HepG2 (cell line): ENCODE measurements around the gene SEBOX. TPM values are rescaled to one million over a fixed set of nuclear protein-coding genes. Genes with fewer than 3 reads are reported as not detected.
A peak's percentile ranks its signal among the peaks of the same experiment; 100 is the strongest.

Experiments used
- BORCS8-MEF2B ChIP-seq: sonication (generic); formaldehyde crosslinking; IDR thresholded peaks from 2 replicates; pipeline ENCODE4 v1.8.0; 2022; ENCODE audit warnings: mild to moderate bottlenecking, missing genetic modification reagents
- CREBL2 ChIP-seq: sonication (generic); formaldehyde crosslinking; IDR thresholded peaks from 2 replicates; pipeline ENCODE4 v1.8.1; 2023; ENCODE audit warnings: missing genetic modification reagents, mild to moderate bottlenecking, borderline replicate concordance
- MLXIP ChIP-seq: sonication (generic); formaldehyde crosslinking; IDR thresholded peaks from 2 replicates; pipeline ENCODE4 v1.9.0; 2021; ENCODE audit warnings: missing genetic modification reagents, borderline replicate concordance
- MXI1 ChIP-seq: IDR thresholded peaks from 3 replicates; pipeline ENCODE4 v1.6.1; 2012; ENCODE audit warnings: low read depth, low read length, inconsistent platforms, borderline replicate concordance
- NFATC3 ChIP-seq: sonication (generic); formaldehyde crosslinking; IDR thresholded peaks from 2 replicates; pipeline ENCODE4 v1.5.1; 2020; ENCODE audit warnings: mild to moderate bottlenecking, missing genetic modification reagents
- NFKB2 ChIP-seq: sonication (generic); formaldehyde crosslinking; IDR thresholded peaks from 2 replicates; pipeline ENCODE4 v1.4.0; 2020; ENCODE audit warnings: missing genetic modification reagents, borderline replicate concordance
- NR3C1 ChIP-seq: sonication (generic); formaldehyde crosslinking; IDR thresholded peaks from 2 replicates; pipeline ENCODE4 v1.4.0; 2020; ENCODE audit warnings: missing genetic modification reagents
- PHF20 ChIP-seq: sonication (generic); formaldehyde crosslinking; IDR thresholded peaks from 2 replicates; pipeline ENCODE4 v1.5.0; 2020; ENCODE audit warnings: mild to moderate bottlenecking, missing genetic modification reagents
- PREB ChIP-seq: sonication (generic); formaldehyde crosslinking; IDR thresholded peaks from 2 replicates; pipeline ENCODE4 v1.4.0; 2020; ENCODE audit warnings: missing genetic modification reagents
- RAD51 ChIP-seq: fragments of 450-650 bp; IDR thresholded peaks from 2 replicates; pipeline ENCODE4 v1.6.1; 2016; ENCODE audit warnings: borderline replicate concordance
- RBM39 ChIP-seq: fragments of 200-400 bp; formaldehyde crosslinking; IDR thresholded peaks from one replicate; pipeline ENCODE4 v1.6.1; 2018; ENCODE audit warnings: antibody characterized with exemption, mild to moderate bottlenecking, low read depth, low read length; ENCODE audit not compliant: poor library complexity, severe bottlenecking
- SIN3B ChIP-seq: fragments of 150-350 bp; IDR thresholded peaks from 2 replicates; pipeline ENCODE4 v1.6.1; 2014; ENCODE audit warnings: low read length
- SNRNP70 ChIP-seq: fragments of 200-400 bp; formaldehyde crosslinking; IDR thresholded peaks from 2 replicates; pipeline ENCODE4 v1.6.1; 2017; ENCODE audit warnings: mild to moderate bottlenecking, low read depth, low read length, moderate library complexity
- SSRP1 ChIP-seq: IDR thresholded peaks from 2 replicates; pipeline ENCODE4 v1.6.1; 2016; ENCODE audit warnings: control low read depth
- TFE3 ChIP-seq: IDR thresholded peaks from 2 replicates; pipeline ENCODE4 v1.6.1; 2016
- TRIM24 ChIP-seq: sonication (generic); formaldehyde crosslinking; IDR thresholded peaks from 2 replicates; pipeline ENCODE4 v1.8.0; 2022; ENCODE audit warnings: mild to moderate bottlenecking, missing genetic modification reagents
- ZBTB14 ChIP-seq: sonication (generic); formaldehyde crosslinking; IDR thresholded peaks from 2 replicates; pipeline ENCODE4 v1.4.0; 2020; ENCODE audit warnings: missing genetic modification reagents
- ZNF10 ChIP-seq: sonication (generic); formaldehyde crosslinking; IDR thresholded peaks from 2 replicates; pipeline ENCODE4 v1.4.0; 2020; ENCODE audit warnings: mild to moderate bottlenecking, low read depth, missing genetic modification reagents, borderline replicate concordance
- ZNF136 ChIP-seq: sonication (generic); formaldehyde crosslinking; IDR thresholded peaks from 2 replicates; pipeline ENCODE4 v1.8.1; 2022; ENCODE audit warnings: low read depth, mild to moderate bottlenecking, moderate library complexity, missing genetic modification reagents
- ZNF207 ChIP-seq: fragments of 450-650 bp; IDR thresholded peaks from 2 replicates; pipeline ENCODE4 v1.6.1; 2016; ENCODE audit warnings: antibody characterized with exemption, borderline replicate concordance
- ZNF3 ChIP-seq: IDR thresholded peaks from 2 replicates; pipeline ENCODE4 v1.7.0; 2017; ENCODE audit warnings: inconsistent platforms
- ZNF430 ChIP-seq: sonication (generic); formaldehyde crosslinking; IDR thresholded peaks from 2 replicates; pipeline ENCODE4 v1.9.0; 2021; ENCODE audit warnings: mild to moderate bottlenecking, missing genetic modification reagents
- ZNF703 ChIP-seq: sonication (generic); formaldehyde crosslinking; IDR thresholded peaks from 2 replicates; pipeline ENCODE4 v1.5.1; 2020; ENCODE audit warnings: missing genetic modification reagents, mild to moderate bottlenecking, moderate library complexity, borderline replicate concordance
- ZNF776 ChIP-seq: sonication (generic); formaldehyde crosslinking; IDR thresholded peaks from 2 replicates; pipeline ENCODE4 v1.4.0; 2020; ENCODE audit warnings: mild to moderate bottlenecking, missing genetic modification reagents
- ZNF850 ChIP-seq: sonication (generic); formaldehyde crosslinking; conservative IDR thresholded peaks from 2 replicates; pipeline ENCODE4 v1.9.0; 2021; ENCODE audit warnings: mild to moderate bottlenecking, missing genetic modification reagents
- polyA plus RNA-seq, 8 experiments: library from polyadenylated mRNA; depleted of rRNA in 3 of 8; stranded (reverse) in 7 of 8; unstranded in 1 of 8; fragments of >200 nt; fragmentation: Illumina TruSeq in 4 of 8; extraction: Trizol in 4 of 8; gene quantifications; 2 replicates each; pipeline versions ENCODE4 v1.2.1 to v1.2.3, GENCODE V29; 2011 to 2016; ENCODE audit warnings: low read depth in 4 of 8, missing spikeins in 1 of 8, mixed read lengths in 1 of 8; ENCODE audit not compliant: insufficient read depth in 1 of 8
- total RNA-seq, 5 experiments: library from RNA; depleted of rRNA; stranded (reverse); fragments of >200 nt; fragmentation: Illumina TruSeq; extraction: Trizol; gene quantifications; 2 replicates each; pipeline ENCODE4 v1.2.3, GENCODE V29; 2016; ENCODE audit warnings: low read depth in 1 of 5

The SEBOX gene
- total and polyA plus RNA-seq, 2 of the 13 experiments (the other 11 are each of a cell fraction or from before 2014, with no cell fraction given): not detected

- TF ChIP-seq MLXIP (no peak), CREBL2 (no peak), NR3C1 (no peak), ZNF430 (CRISPR knock-in tag) (no peak), RBM39 (no peak), ZNF850 (no peak), TFE3 (CRISPR knock-in tag) (no peak), RAD51 (no peak), PREB (CRISPR knock-in tag) (no peak), ZNF207 (no peak), ZNF703 (CRISPR knock-in tag) (no peak), BORCS8-MEF2B (CRISPR knock-in tag) (peak; percentile 82), NFATC3 (CRISPR knock-in tag) (no peak), ZNF3 (CRISPR knock-in tag) (no peak), ZBTB14 (CRISPR knock-in tag) (no peak), TRIM24 (CRISPR knock-in tag) (no peak), ZNF776 (CRISPR knock-in tag) (no peak), MXI1 (no peak; the same call in 2 of the 3 replicates), ZNF10 (no peak), SNRNP70 (no peak), PHF20 (CRISPR knock-in tag) (no peak), ZNF136 (CRISPR knock-in tag) (no peak), SSRP1 (no peak), SIN3B (no peak), NFKB2 (CRISPR knock-in tag) (no peak)
Measured at GRCh38 chr17:28405632-28406472, 40.9 kb upstream of the SEBOX start, which contains the start of gene SLC46A1 (continued).
